ENCODE measurements around the gene STX3.

GRCh38 chr11:59785818-59786217, 30.6 kb downstream of the STX3 start:
- TF ChIP-seq YY1 (IDR thresholded peaks at IDR 0.05; ENCODE audit: low read depth, low read length) (no peak), EZH2 (IDR thresholded peaks at IDR 0.05; ENCODE audit: low read depth, low read length, severe bottlenecking) (no peak), CTCF (IDR thresholded peaks at IDR 0.05; ENCODE audit: control extremely low read depth in 1 of 3, insufficient read depth in 1 of 3, low read depth in 1 of 3, low read length in 3 of 3) (no peak)

Data from H1 (cell line).